Caco-2 (cell line): ENCODE results near the gene CMTR1. TPM values are rescaled to one million over a fixed set of nuclear protein-coding genes. Genes with fewer than 3 reads are reported as not detected.

ENCODE experiments used
- BruUV-seq: library from RNA; stranded (reverse); fragments of 400-500 nt; replicated peaks from 2 replicates; lab custom pipeline; 2021; lab: Mats Ljungman, UMichigan
- CTCF ChIA-PET: fragments of 300-600 bp; sonication (Branson Sonifier 250); formaldehyde crosslinking; loops from one replicate; lab custom pipeline; 2022; ENCODE audit warnings: antibody characterized with exemption; lab: Charles Lee
- POLR2A ChIA-PET: fragments of 300-600 bp; sonication (Branson Sonifier 250); formaldehyde crosslinking; loops from one replicate; lab custom pipeline; 2022; ENCODE audit warnings: antibody characterized with exemption; lab: Charles Lee
- DNase-seq, 2 experiments: peaks; one replicate each; pipeline versions ENCODE4 v3.0.0 to v3.0.0-alpha.2; 2020 to 2022
- H3K27me3 ChIP-seq: replicated peaks from 2 replicates; pipeline ENCODE4 v1.6.0; 2011; ENCODE audit warnings: low read length; ENCODE audit not compliant: control insufficient read depth, insufficient read depth
- H3K36me3 ChIP-seq: 2 replicates; pipeline ENCODE4 v1.5.1; 2011; ENCODE audit warnings: low read length; ENCODE audit not compliant: control insufficient read depth, insufficient read depth
- H3K4me1 ChIP-seq: fragments of 250-450 bp; sonication (Bioruptor Pico); 2 replicates; pipeline ENCODE4 v1.5.1; 2020; ENCODE audit warnings: mild to moderate bottlenecking
- H3K4me3 ChIP-seq: 2 replicates; pipeline ENCODE4 v1.5.1; 2011; ENCODE audit warnings: low read depth, mild to moderate bottlenecking, control low read depth, low read length
- H3K9me3 ChIP-seq: fragments of 250-450 bp; sonication (Bioruptor Pico); 2 replicates; pipeline ENCODE4 v1.5.1; 2020; ENCODE audit warnings: mild to moderate bottlenecking, moderate library complexity
- H3K27ac Mint-ChIP-seq: one replicate; pipeline ENCODE4 v1.8.0; 2022; ENCODE audit warnings: mixed read lengths; ENCODE audit not compliant: unreplicated experiment
- H3K27me3 Mint-ChIP-seq: one replicate; pipeline ENCODE4 v1.8.0; 2022; ENCODE audit warnings: mixed read lengths; ENCODE audit not compliant: insufficient read depth, unreplicated experiment
- H3K36me3 Mint-ChIP-seq: one replicate; pipeline ENCODE4 v1.8.0; 2022; ENCODE audit warnings: mild to moderate bottlenecking, mixed read lengths; ENCODE audit not compliant: insufficient read depth, unreplicated experiment
- H3K4me1 Mint-ChIP-seq: one replicate; pipeline ENCODE4 v1.8.0; 2022; ENCODE audit warnings: low read depth, mixed read lengths; ENCODE audit not compliant: unreplicated experiment
- H3K4me3 Mint-ChIP-seq: one replicate; pipeline ENCODE4 v1.8.0; 2022; ENCODE audit warnings: mild to moderate bottlenecking, moderate library complexity, mixed read lengths; ENCODE audit not compliant: unreplicated experiment
- H3K9me3 Mint-ChIP-seq: one replicate; pipeline ENCODE4 v1.8.0; 2022; ENCODE audit warnings: mixed read lengths; ENCODE audit not compliant: unreplicated experiment
- CTCF ChIP-seq, 2 experiments: fragments of 200-600 bp in 1 of 2; IDR thresholded peaks; 1 replicate in 1 of 2; 2 replicates in 1 of 2; pipeline versions ENCODE4 v1.5.1 to v1.8.0; 2011 to 2022; ENCODE audit warnings: antibody characterized with exemption in 1 of 2, control low read depth in 1 of 2, inconsistent platforms in 1 of 2, low read depth in 1 of 2, low read length in 1 of 2, mild to moderate bottlenecking in 1 of 2, moderate library complexity in 1 of 2; ENCODE audit not compliant: insufficient read depth in 1 of 2, severe bottlenecking in 1 of 2, unreplicated experiment in 1 of 2
- intact Hi-C: fragments of 100-400 bp; cut with micrococcal nuclease; formaldehyde crosslinking; loops from one replicate; pipeline ENCODE4 v1.10.0; 2022; ENCODE audit not compliant: unreplicated experiment
- total RNA-seq: library from RNA; stranded (reverse); gene quantifications from 2 replicates; pipeline ENCODE4 v1.2.3, GENCODE V29; 2022

The CMTR1 gene
- total RNA-seq, 1 experiment from 2014 or later = 40.8 TPM

- no peaks in the 10 kb centered on the region; the same call in 1 of the 2 replicates for H3K36me3 ChIP-seq
- no peak for TF ChIP-seq CTCF (IDR thresholded peaks at IDR 0.05; ENCODE audit: insufficient read depth in 1 of 2, low read depth in 1 of 2, low read length in 1 of 2, severe bottlenecking in 1 of 2, unreplicated experiment in 1 of 2)
Observed at GRCh38 chr6:37459981-37460800, 27.2 kb downstream of the CMTR1 start.

GRCh38 chr6:37460805-37461204 lies 27.8 kb downstream of the CMTR1 start:
- Mint-ChIP-seq H3K4me1 (no peaks in the 10 kb centered on the region), H3K4me3 (no peak overlapping the region), H3K9me3 (no peaks in the 10 kb centered on the region), H3K27ac (no peak overlapping the region), H3K27me3 (no peaks in the 10 kb centered on the region), H3K36me3 (peaks cover 16% of the 10 kb centered on the region)
- BruUV-seq = no TSS peak
- H3K27me3 ChIP-seq = no peaks in the 10 kb centered on the region
- POLR2A ChIA-PET = no interaction called here
- TF ChIP-seq CTCF (IDR thresholded peaks at IDR 0.05; ENCODE audit: insufficient read depth in 1 of 2, low read depth in 1 of 2, low read length in 1 of 2, severe bottlenecking in 1 of 2, unreplicated experiment in 1 of 2) = no peak
- intact Hi-C loops = no loop called here
- no peak for DNase-seq
- H3K9me3 ChIP-seq = no peaks in the 10 kb centered on the region
- no peaks in the 10 kb centered on the region; the same call in 1 of the 2 replicates for H3K36me3 ChIP-seq
- H3K4me3 ChIP-seq = no peak overlapping the region
- no peaks in the 10 kb centered on the region for H3K4me1 ChIP-seq
- CTCF ChIA-PET = interaction anchor here (0.6 kb wide), 1 partner anchor 23 kb away, joined by 4 read pairs; no protein-coding TSS in a partner anchor

More at GRCh38 chr6:37459981-37460800, 27.2 kb downstream of the CMTR1 start:
- ChIA-PET POLR2A (no interaction called here), CTCF (interaction anchor here (0.6 kb wide), 1 partner anchor 23 kb away, joined by 4 read pairs; no protein-coding TSS in a partner anchor)
- Histone ChIP-seq H3K27me3 (no peaks in the 10 kb centered on the region), H3K4me3 (no peak overlapping the region), H3K4me1 (no peaks in the 10 kb centered on the region), H3K9me3 (no peaks in the 10 kb centered on the region)
- no peaks in the 10 kb centered on the region for H3K27me3 Mint-ChIP-seq
- no peak for DNase-seq
- no peak overlapping the region for H3K4me3 Mint-ChIP-seq
- H3K9me3 Mint-ChIP-seq = no peaks in the 10 kb centered on the region
- H3K36me3 Mint-ChIP-seq = peaks cover 13% of the 10 kb centered on the region
- H3K27ac Mint-ChIP-seq = no peak overlapping the region
- H3K4me1 Mint-ChIP-seq = no peaks in the 10 kb centered on the region
- intact Hi-C loops = no loop called here
- no TSS peak for BruUV-seq

- Mint-ChIP-seq H3K27ac (no peak overlapping the region), H3K4me3 (no peak overlapping the region), H3K27me3 (no peaks in the 10 kb centered on the region), H3K36me3 (peaks cover 23% of the 10 kb centered on the region), H3K9me3 (no peaks in the 10 kb centered on the region), H3K4me1 (no peaks in the 10 kb centered on the region)
- H3K27me3 ChIP-seq = no peaks in the 10 kb centered on the region
- intact Hi-C loops = no loop called here
- no TSS peak for BruUV-seq
- DNase-seq = no peak
- no peaks in the 10 kb centered on the region; the same call in 1 of the 2 replicates for H3K36me3 ChIP-seq
- no peak overlapping the region for H3K4me3 ChIP-seq
- no peak for TF ChIP-seq CTCF (IDR thresholded peaks at IDR 0.05; ENCODE audit: insufficient read depth in 1 of 2, low read depth in 1 of 2, low read length in 1 of 2, severe bottlenecking in 1 of 2, unreplicated experiment in 1 of 2)
- ChIA-PET POLR2A (no interaction called here), CTCF (no interaction called here)
- H3K9me3 ChIP-seq = no peaks in the 10 kb centered on the region
- no peaks in the 10 kb centered on the region for H3K4me1 ChIP-seq
Observed at GRCh38 chr6:37463110-37463509, 30.1 kb downstream of the CMTR1 start.
